Stimulated activated CD4-positive, alpha-beta T cell treated with anti-CD3 and anti-CD28 coated beads, Interleukin-12 subunit alpha, Interleukin-12 subunit beta, amount 100 ng/mL, for 24 hours (primary cell): ENCODE data around the gene FOXN3.

Experiments used
- DNase-seq, 2 experiments: peaks; one replicate each; pipeline ENCODE4 v3.0.0-alpha.2; 2020; ENCODE audit warnings: low read depth in 2 of 2

FOXN3 gene

DNA sequence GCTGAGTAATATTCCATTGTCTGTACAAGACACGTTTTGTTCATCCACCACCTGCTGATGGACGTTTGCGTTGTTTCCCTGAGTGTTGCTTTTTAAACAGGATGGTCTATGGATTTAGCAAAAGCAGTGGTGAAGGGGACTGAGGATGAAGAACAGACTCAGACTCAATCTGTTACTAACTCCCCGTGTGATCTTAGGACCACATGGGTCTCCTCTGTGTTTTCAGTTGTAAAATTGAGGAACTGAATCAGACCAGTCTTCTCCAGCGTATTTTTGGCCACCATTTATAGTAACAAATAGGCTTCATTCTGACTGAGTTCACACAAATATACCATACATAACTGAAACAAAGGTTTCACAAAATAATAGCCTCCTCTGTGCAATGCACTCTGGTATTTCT is 85.6 kb downstream of the FOXN3 start:
- DNase-seq: no peak

GRCh38 chr14:89330236-89331002 is 86.6 kb downstream of the FOXN3 start:
- DNase-seq: no peak

- no peak for DNase-seq
These were observed 89.2 kb downstream of the FOXN3 start for GRCh38 chr14:89327771-89328212.

- DNase-seq: no peak
These were observed 91.1 kb downstream of the FOXN3 start for GRCh38 chr14:89325959-89326358.

- no peak for DNase-seq
These were observed 91.6 kb downstream of the FOXN3 start for GRCh38 chr14:89325299-89325883.

DNA sequence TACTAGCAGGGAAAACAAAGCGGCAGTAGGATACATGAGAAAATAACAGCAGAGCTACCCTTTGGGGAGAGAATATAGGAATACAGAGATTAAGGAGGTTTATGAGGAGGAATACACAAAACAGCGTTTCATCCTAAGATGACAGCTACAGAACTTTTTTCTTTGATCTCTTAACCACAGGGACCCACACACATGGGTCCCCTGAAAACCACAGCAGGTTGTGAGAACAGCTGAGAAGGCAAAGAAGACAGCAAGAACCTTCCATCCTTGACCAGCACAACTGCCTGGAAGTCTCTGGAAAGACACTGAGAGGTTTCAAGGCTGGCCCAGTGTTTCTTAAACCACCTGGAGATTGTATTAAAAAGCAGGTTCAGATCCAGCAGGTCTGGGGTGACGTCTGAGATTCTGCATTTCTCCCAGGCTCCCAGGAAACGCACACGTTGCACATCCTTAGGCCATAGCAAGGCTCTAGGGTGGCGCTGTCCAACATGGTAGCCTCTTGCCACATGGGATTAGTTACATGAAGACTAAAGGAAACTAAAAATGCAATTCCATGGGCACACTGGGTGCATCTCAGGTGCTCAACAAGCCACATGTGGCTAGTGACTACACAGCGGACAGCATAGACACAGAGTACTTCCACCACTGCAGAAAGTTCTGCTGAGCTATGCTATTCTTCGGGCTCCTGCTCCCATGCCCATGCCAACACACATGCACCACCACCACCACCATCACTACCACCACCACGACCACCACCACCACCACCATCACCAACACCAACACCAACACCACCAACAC is 92.3 kb downstream of the FOXN3 start:
- DNase-seq: no peak

DNA sequence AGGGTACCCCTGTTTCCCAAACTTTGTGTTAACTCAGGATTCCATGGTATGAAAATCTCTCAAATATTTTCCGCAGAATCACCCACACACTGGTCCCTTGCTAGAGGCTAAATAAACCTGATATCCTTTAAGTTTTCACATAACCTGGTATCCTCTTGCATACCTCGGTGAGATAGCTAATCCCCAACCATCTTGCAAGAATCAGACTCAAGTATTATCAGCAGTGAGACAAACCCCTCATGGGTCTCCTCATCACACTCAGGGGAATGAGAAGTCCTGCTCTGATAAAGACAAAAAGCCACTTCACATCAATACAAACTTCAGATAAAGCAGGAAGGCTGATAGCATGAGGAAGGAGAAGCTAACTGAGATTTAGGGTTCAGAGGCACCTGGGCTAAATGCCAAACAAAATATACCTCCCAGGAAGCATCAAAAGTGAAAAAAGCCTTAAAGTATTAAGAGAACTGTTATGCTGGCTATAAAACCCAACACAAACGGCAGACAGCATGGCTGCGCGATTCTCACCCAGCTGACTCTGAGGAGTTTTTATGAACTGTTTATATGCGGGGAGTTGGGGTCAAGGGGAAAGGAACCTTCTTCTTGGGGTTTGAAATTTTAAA is 96.5 kb downstream of the FOXN3 start:
- DNase-seq: no peak

GRCh38 chr14:89319687-89320086 is 97.3 kb downstream of the FOXN3 start:
- DNase-seq: no peak

DNA sequence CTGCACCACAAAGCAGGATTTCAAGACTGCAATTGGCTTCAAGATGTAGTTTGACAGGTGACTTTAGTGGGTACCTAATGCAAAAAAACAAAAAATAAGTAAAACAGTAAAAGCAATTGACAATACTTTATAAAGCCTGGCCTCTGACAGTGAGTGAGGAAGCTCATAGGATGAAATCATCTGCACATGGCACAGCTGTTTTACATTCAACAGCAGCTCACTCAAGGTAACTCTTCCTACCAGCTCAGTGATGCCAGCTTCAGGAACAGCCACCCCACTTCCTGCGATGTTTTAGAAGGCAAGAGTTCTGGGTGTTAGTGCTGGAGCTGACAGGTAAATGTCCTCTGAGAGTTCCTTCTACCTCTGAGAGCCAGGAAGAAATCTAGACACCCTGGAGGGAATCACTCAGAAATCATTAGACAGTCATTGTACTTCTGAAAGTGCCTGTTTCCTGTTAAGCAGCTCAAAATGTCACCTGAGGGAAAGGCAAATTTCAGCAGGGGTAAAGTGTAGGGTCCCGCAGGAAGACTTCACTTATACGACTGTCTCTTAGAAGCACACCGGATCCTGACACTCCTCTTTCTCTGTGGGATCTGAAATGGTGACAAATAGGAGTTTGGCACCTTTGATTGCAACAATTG is 99.9 kb downstream of the FOXN3 start:
- no peak for DNase-seq

- no peak for DNase-seq
These were observed 101.3 kb downstream of the FOXN3 start for GRCh38 chr14:89315493-89316470.

DNA sequence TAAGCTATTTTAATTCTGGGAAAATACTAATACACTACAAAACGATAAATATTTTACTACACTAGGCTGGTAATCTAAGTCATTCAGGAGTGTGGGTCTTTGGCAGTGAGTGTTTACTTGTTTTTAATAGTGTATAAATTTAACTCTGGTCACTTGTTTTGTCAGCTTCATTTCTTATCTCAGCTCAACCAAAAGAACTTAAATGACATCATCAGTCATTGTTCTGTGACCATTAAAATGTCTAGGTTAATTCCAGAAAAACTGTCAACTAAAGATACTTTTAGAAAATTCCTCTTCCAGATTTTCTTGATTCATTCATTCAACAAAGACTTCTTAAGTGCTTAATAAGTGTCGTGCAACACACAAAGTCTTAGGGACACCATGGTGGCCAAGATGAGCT is 102.8 kb downstream of the FOXN3 start:
- no peak for DNase-seq

DNA sequence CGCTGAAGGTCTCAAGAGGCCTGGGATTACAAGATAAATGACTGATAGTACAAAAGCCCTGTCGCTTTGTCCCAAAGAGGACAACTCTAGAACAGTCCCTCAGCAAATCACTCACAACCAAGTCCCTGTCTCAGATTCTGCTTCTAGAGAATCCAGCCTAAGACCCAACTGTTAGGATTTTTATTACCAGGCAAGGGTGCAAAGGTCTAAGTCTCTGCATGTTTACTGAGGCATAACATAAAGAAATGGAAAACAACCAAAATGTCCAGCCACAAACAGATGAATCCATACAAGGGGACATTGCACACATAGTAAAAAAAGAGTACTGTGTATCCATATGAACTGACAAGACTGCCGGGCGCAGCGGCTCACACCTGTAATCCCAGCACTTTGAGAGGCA is 104.1 kb downstream of the FOXN3 start:
- DNase-seq: no peak

DNA sequence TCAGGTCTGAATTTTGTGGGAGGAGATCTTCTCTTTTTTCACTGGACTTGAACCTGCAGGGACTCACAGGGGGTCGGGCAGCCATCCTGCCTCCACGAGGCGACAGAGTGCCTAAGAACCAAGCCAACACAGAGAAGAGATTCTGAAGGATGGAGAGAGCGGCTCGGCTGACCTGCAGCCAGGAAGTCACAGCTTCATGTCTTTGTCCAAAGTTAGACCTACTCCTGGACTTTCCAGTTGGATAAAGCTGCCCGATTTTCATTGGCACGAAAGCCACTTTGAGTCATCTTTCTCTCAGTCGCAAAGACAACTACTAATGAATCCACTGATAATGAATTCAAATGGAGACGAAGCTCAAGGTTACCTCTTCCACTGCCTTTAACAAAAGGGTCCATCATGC is 106.8 kb downstream of the FOXN3 start:
- DNase-seq: no peak

GRCh38 chr14:89309670-89310177 is 107.3 kb downstream of the FOXN3 start:
- DNase-seq: no peak

DNA sequence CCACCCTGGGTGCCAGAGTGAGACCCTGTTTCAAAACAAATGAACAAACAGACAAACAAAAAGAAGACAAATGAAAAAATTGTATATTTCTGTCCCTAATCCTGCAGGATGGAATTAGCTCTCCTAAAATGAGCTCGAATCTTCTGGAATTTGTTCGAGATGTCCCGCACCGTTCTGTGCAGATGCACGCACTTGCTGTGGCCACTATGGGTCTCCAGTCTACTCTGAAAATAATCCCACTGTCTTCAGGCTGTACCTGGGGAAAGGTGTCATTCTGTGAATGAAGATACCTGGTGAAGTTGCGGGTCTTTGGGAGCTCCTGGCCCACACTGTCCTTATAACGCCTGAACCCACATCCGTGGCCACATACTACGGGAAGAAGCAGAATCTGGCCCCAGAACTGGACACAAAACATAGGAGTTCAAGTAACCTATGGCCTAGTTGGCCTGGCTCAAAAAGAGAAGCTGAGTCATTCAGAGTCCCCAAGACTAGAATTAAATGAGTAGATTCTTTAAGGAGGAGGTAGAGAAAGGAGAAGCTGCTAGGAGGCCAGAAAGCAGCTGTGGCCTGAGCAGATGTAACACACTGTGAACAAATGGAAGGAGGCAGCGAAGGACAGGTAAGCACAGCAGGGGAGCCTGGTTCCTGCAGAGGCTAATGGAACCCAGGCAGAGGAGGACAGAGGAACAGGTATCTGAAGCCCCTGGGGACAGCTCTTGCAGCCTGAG is 108.6 kb downstream of the FOXN3 start:
- no peak for DNase-seq

DNA sequence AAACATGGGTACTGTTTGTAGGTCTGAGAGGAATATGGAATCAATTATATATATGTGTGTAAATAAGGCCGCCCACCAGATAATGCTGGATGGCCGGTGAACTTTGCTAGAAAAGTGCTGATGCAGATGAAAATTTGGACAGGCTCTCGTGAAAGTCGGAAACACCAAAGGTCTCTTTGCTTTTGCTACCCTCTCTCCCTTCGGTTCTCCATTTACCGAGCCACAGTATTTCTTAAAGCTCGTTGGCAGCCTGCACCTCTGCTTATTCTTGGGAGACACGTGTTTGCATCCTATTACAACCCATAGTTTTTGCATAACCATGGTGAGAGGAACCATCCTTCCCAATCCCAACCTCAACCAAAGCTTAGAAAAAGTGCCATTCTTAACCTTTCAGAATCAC is 109.6 kb downstream of the FOXN3 start:
- no peak for DNase-seq

GRCh38 chr14:89304972-89305703 is 111.9 kb downstream of the FOXN3 start:
- DNase-seq: no peak

DNA sequence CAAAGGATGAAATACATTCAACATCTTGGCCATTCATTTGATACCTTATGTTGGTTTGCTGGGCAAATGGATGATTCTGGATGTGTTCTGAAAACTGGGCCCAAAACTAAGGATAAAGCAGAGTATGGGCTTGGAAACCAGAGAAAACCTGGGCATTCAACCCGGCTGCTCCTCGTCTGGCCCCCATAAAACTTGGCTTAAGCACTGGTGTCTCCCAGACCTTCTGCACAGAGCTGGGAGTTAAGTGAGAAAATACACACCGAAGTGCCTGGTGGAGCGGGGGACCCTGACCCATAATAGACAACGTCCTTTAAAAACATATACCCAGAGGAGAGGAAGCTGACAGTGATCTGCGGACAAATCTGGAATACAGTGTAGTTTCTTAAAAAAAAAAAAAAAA is 112.5 kb downstream of the FOXN3 start:
- no peak for DNase-seq
